Measurements from ENCODE around the gene ACTL7A. TPM values are rescaled to one million over a fixed set of nuclear protein-coding genes. Genes with fewer than 3 reads are reported as not detected.

The ACTL7A gene
- total and polyA plus RNA-seq, 4 donors = 0.10 TPM; not detected in 3

DNA sequence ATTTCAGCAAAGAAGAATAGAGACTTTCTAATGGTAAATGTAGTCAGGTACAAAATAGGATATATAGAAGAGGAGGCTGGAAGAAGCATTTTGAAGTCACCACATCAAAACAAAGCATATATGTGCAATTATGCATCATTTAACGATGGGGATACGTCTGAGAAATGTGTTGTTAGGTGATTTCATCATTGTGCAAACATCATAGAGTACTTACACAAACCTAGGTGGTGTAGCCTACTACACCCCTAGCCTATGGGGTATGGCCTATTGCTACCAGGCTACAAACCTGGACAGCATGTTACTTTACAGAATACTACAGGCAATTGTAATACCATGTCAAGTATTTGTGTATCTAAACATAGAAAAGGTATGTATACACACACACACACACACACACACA, 43.4 kb downstream of the ACTL7A start:
- 41% methylated on average over 2 of the region's 2 CpGs for WGBS
- H3K36me3 ChIP-seq (ENCODE audit: control insufficient read depth in 4 of 4, insufficient read depth in 3 of 4, low read depth in 1 of 4, low read length in 3 of 4) = peaks cover 3 to 70% (median 41%) of the 10 kb centered on the region in 4 donors

DNA sequence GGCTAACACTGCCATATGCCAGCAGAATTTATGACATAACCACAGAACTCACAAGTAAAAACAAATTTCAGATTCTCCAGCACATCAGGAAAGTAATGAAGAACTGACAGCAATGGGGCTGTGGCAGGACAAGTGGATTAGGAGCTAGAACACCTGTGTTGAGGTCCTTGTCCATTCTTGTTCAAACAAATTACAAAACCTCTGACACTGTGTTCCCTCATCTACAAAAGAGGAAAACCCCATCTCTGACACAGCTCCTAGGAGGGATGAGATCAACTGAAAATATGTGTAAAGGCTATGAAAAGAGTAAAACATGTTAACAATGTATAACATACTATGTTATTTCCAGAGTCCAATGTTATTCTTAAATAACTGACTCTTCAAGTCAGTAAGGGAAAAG, 48.3 kb downstream of the ACTL7A start:
- DNase-seq (ENCODE audit: low spot score) = no peak
- H3K9ac ChIP-seq (ENCODE audit: low read depth in 1 of 2, low read length in 2 of 2) = no peak overlapping the region
- TF ChIP-seq, protein P1, sequence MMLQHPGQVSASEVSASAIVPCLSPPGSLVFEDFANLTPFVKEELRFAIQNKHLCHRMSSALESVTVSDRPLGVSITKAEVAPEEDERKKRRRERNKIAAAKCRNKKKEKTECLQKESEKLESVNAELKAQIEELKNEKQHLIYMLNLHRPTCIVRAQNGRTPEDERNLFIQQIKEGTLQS (IDR thresholded peaks at IDR 0.05) = no peak
- peak; percentile 19 for TF ChIP-seq YY1 (IDR thresholded peaks at IDR 0.05)
- TF ChIP-seq HNF4A (conservative IDR thresholded peaks at IDR 0.05) = peak in 1 of 2 donors; percentile 10
- TF ChIP-seq NR2F2 (IDR thresholded peaks at IDR 0.05) = no peak
- TF ChIP-seq, protein P2, sequence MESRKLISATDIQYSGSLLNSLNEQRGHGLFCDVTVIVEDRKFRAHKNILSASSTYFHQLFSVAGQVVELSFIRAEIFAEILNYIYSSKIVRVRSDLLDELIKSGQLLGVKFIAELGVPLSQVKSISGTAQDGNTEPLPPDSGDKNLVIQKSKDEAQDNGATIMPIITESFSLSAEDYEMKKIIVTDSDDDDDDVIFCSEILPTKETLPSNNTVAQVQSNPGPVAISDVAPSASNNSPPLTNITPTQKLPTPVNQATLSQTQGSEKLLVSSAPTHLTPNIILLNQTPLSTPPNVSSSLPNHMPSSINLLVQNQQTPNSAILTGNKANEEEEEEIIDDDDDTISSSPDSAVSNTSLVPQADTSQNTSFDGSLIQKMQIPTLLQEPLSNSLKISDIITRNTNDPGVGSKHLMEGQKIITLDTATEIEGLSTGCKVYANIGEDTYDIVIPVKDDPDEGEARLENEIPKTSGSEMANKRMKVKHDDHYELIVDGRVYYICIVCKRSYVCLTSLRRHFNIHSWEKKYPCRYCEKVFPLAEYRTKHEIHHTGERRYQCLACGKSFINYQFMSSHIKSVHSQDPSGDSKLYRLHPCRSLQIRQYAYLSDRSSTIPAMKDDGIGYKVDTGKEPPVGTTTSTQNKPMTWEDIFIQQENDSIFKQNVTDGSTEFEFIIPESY (IDR thresholded peaks at IDR 0.05) = no peak
- peaks cover 0 to 6% (median 0%) of the 10 kb centered on the region in 4 donors for H3K4me1 ChIP-seq (ENCODE audit: control insufficient read depth in 4 of 4, insufficient read depth in 4 of 4, low read length in 3 of 4)
- H3K9me3 ChIP-seq (ENCODE audit: control insufficient read depth in 4 of 4, low read length in 3 of 4) = no peaks in the 10 kb centered on the region
- H3K27ac ChIP-seq (ENCODE audit: low read depth in 1 of 2, low read length in 2 of 2) = no peak overlapping the region
- H3K36me3 ChIP-seq (ENCODE audit: control insufficient read depth in 4 of 4, insufficient read depth in 3 of 4, low read depth in 1 of 4, low read length in 3 of 4) = peaks cover 4 to 58% (median 27%) of the 10 kb centered on the region in 4 donors
- no peak overlapping the region for H3K4me3 ChIP-seq (ENCODE audit: low read depth in 1 of 3, low read length in 3 of 3)
- H3K27me3 ChIP-seq (ENCODE audit: control insufficient read depth in 4 of 4, insufficient read depth in 4 of 4, low read length in 3 of 4) = no peaks in the 10 kb centered on the region

More for the DNA sequence above, 43.4 kb downstream of the ACTL7A start:
- DNase-seq (ENCODE audit: low spot score) = no peak
- Histone ChIP-seq H3K27me3 (ENCODE audit: control insufficient read depth in 4 of 4, insufficient read depth in 4 of 4, low read length in 3 of 4) (no peaks in the 10 kb centered on the region), H3K4me3 (ENCODE audit: low read depth in 1 of 3, low read length in 3 of 3) (no peak overlapping the region), H3K9me3 (ENCODE audit: control insufficient read depth in 4 of 4, low read length in 3 of 4) (no peaks in the 10 kb centered on the region), H3K9ac (ENCODE audit: low read depth in 1 of 2, low read length in 2 of 2) (no peak overlapping the region), H3K4me1 (ENCODE audit: control insufficient read depth in 4 of 4, insufficient read depth in 4 of 4, low read length in 3 of 4) (peaks cover 0 to 6% (median 0%) of the 10 kb centered on the region in 4 donors), H3K27ac (ENCODE audit: low read depth in 1 of 2, low read length in 2 of 2) (no peak overlapping the region)
- TF ChIP-seq, protein P1 (IDR thresholded peaks at IDR 0.05) = no peak
- TF ChIP-seq JUND (IDR thresholded peaks at IDR 0.05) (no peak), HNF4G (IDR thresholded peaks at IDR 0.05) (no peak)

DNA sequence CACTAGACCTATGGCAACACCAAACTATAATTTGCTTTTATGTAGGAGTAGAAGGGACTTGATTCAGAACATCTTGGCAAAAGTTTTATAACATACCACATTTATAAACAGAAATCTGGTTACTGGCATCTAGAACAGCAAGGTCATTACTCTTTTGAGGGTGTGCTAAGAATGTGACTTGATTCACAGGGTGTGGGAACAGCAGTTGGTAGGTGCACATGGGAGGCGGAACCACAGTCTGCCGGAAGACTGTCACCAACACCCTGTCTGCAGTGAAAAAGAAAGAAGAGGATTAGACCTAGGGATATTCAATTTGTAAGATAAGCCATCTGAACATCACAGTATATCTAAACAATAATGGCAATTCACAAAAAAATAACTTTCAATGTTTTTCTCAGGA, 48.8 kb downstream of the ACTL7A start:
- 94% methylated on average over 2 of the region's 2 CpGs for WGBS
- TF ChIP-seq, protein P3, sequence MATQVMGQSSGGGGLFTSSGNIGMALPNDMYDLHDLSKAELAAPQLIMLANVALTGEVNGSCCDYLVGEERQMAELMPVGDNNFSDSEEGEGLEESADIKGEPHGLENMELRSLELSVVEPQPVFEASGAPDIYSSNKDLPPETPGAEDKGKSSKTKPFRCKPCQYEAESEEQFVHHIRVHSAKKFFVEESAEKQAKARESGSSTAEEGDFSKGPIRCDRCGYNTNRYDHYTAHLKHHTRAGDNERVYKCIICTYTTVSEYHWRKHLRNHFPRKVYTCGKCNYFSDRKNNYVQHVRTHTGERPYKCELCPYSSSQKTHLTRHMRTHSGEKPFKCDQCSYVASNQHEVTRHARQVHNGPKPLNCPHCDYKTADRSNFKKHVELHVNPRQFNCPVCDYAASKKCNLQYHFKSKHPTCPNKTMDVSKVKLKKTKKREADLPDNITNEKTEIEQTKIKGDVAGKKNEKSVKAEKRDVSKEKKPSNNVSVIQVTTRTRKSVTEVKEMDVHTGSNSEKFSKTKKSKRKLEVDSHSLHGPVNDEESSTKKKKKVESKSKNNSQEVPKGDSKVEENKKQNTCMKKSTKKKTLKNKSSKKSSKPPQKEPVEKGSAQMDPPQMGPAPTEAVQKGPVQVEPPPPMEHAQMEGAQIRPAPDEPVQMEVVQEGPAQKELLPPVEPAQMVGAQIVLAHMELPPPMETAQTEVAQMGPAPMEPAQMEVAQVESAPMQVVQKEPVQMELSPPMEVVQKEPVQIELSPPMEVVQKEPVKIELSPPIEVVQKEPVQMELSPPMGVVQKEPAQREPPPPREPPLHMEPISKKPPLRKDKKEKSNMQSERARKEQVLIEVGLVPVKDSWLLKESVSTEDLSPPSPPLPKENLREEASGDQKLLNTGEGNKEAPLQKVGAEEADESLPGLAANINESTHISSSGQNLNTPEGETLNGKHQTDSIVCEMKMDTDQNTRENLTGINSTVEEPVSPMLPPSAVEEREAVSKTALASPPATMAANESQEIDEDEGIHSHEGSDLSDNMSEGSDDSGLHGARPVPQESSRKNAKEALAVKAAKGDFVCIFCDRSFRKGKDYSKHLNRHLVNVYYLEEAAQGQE (IDR thresholded peaks at IDR 0.05) = no peak
- TF ChIP-seq, protein P4, sequence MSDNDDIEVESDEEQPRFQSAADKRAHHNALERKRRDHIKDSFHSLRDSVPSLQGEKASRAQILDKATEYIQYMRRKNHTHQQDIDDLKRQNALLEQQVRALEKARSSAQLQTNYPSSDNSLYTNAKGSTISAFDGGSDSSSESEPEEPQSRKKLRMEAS (IDR thresholded peaks at IDR 0.05) = no peak
- TF ChIP-seq, protein P1 (IDR thresholded peaks at IDR 0.05) = no peak
- TF ChIP-seq TAF1 (conservative IDR thresholded peaks at IDR 0.05) (no peak), RAD21 (IDR thresholded peaks at IDR 0.05) (no peak)
- TF ChIP-seq, protein P2 (IDR thresholded peaks at IDR 0.05) = no peak
- H3K36me3 ChIP-seq (ENCODE audit: control insufficient read depth in 4 of 4, insufficient read depth in 3 of 4, low read depth in 1 of 4, low read length in 3 of 4) = peaks cover 4 to 59% (median 30%) of the 10 kb centered on the region in 4 donors
- H3K9me3 ChIP-seq (ENCODE audit: control insufficient read depth in 4 of 4, low read length in 3 of 4) = no peaks in the 10 kb centered on the region
- DNase-seq (ENCODE audit: low spot score) = no peak
- H3K9ac ChIP-seq (ENCODE audit: low read depth in 1 of 2, low read length in 2 of 2) = no peak overlapping the region
- no peaks in the 10 kb centered on the region for H3K27me3 ChIP-seq (ENCODE audit: control insufficient read depth in 4 of 4, insufficient read depth in 4 of 4, low read length in 3 of 4)
- H3K4me3 ChIP-seq (ENCODE audit: low read depth in 1 of 3, low read length in 3 of 3) = no peak overlapping the region
- peaks cover 0 to 3% (median 0%) of the 10 kb centered on the region in 4 donors for H3K4me1 ChIP-seq (ENCODE audit: control insufficient read depth in 4 of 4, insufficient read depth in 4 of 4, low read length in 3 of 4)
- H3K27ac ChIP-seq (ENCODE audit: low read depth in 1 of 2, low read length in 2 of 2) = no peak overlapping the region
